ENCODE results near the gene TRAT1. TPM values are rescaled to one million over a fixed set of nuclear protein-coding genes. Genes with fewer than 3 reads are reported as not detected.

Gene TRAT1
- total and polyA plus RNA-seq, 9 of the 15 experiments (the other 6 are each of a cell fraction or from before 2014, with no cell fraction given): not detected

- TF ChIP-seq ZNF639 (CRISPR knock-in tag; conservative IDR thresholded peaks at IDR 0.05 in 1 of 2, IDR thresholded peaks at IDR 0.05 in 1 of 2): no peak
These were observed 4.2 kb upstream of the TRAT1 start (continued) for GRCh38 chr3:108818404-108818803.

DNA sequence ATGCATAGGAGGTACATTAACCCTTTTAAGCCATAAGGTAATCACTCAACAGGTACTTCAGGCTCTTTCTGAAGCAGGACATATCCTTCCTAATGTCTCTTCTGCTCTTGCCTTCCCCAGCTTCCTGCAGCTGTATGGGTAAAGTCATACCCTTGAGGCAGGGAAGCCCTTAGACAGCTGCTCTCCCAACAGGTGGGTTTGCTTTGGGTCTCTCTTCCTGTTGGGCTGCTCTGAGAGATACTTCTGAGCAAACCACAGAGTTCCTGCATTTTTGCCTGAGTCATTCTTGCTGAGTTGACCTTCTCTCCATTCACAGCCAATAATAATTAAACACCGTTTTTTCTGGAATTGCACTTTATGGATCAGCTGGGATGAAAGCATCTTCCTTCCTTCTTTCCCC is 2.0 kb upstream of the TRAT1 start:
- FAIRE-seq (no peak), DNase-seq (ENCODE audit: extremely low read depth in 1 of 4, low spot score in 3 of 4) (no peak), ATAC-seq (no peak)
- H3K79me2 ChIP-seq (ENCODE audit: control insufficient read depth, insufficient read depth, low read length): no peaks in the 10 kb centered on the region
- no peaks in the 10 kb centered on the region for H3K36me3 ChIP-seq (ENCODE audit: control insufficient read depth, insufficient read depth, low read length)
- no peak overlapping the region for H3K4me2 ChIP-seq (ENCODE audit: insufficient read depth, low read length)
- H2AFZ ChIP-seq (ENCODE audit: low read depth, low read length): no peak overlapping the region
- no peak overlapping the region for H3K27ac ChIP-seq (ENCODE audit: extremely low read depth, low read depth, low read length)
- WGBS (ENCODE audit: insufficient coverage, low coverage, missing lambda C conversion rate): 0% methylated on average over 1 of the region's 1 CpG
- no peaks in the 10 kb centered on the region for H3K9me1 ChIP-seq (ENCODE audit: control insufficient read depth, insufficient read depth, low read length)
- no peak overlapping the region for H3K4me3 ChIP-seq
- no peaks in the 10 kb centered on the region for H3K27me3 ChIP-seq (ENCODE audit: control insufficient read depth in 2 of 2, insufficient read depth in 2 of 2, low read length in 2 of 2)
- no TSS peak for BruUV-seq (replicated peaks)
- ChIA-PET POLR2A (no interaction called here), CTCF (ENCODE audit: low intra/inter-chr PET ratio) (no interaction called here)
- TF ChIP-seq HDAC2 (IDR thresholded peaks at IDR 0.05) (no peak), CBFA2T3 (IDR thresholded peaks at IDR 0.05) (no peak), MEF2D (tag; conservative IDR thresholded peaks at IDR 0.05; ENCODE audit: low read depth) (no peak), YY1 (IDR thresholded peaks at IDR 0.05; ENCODE audit: borderline replicate concordance in 1 of 3, control insufficient read depth in 1 of 3, extremely low read depth in 1 of 3, insufficient read depth in 3 of 3, insufficient read length in 1 of 3, insufficient replicate concordance in 2 of 3, low read depth in 1 of 3, low read length in 2 of 3) (no peak), CAMTA2 (CRISPR knock-in tag; conservative IDR thresholded peaks at IDR 0.05) (no peak), ARID2 (IDR thresholded peaks at IDR 0.05) (no peak)
- TF ChIP-seq, protein P1, sequence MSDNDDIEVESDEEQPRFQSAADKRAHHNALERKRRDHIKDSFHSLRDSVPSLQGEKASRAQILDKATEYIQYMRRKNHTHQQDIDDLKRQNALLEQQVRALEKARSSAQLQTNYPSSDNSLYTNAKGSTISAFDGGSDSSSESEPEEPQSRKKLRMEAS (CRISPR knock-in tag; IDR thresholded peaks at IDR 0.05): no peak
- no peaks in the 10 kb centered on the region for H3K9me3 ChIP-seq (replicated peaks; ENCODE audit: control insufficient read depth, insufficient read depth, low read depth, low read length)
- intact Hi-C loops (cut with micrococcal nuclease): no loop called here
- H3K4me1 ChIP-seq (replicated peaks in 1 of 2; ENCODE audit: control insufficient read depth in 2 of 2, insufficient read depth in 2 of 2, low read length in 2 of 2): no peaks in the 10 kb centered on the region
- in situ Hi-C loops (cut with MboI): no loop called here
- H3K9ac ChIP-seq (ENCODE audit: insufficient read depth in 1 of 2, low read depth in 2 of 2, low read length in 2 of 2): no peak overlapping the region
- no peaks in the 10 kb centered on the region for H4K20me1 ChIP-seq (replicated peaks; ENCODE audit: control insufficient read depth, insufficient read depth, low read length)
